H7 (cell line): ENCODE results near the gene DAB2IP. TPM values are rescaled to one million over a fixed set of nuclear protein-coding genes. Genes with fewer than 3 reads are reported as not detected.

Source experiments
- DNase-seq: peaks from one replicate; pipeline ENCODE4 v3.0.0; 2012
- H3K27me3 ChIP-seq: 2 replicates; pipeline ENCODE4 v1.6.0; 2011; ENCODE audit warnings: mild to moderate bottlenecking, low read length; ENCODE audit not compliant: control insufficient read depth, insufficient read depth
- H3K36me3 ChIP-seq: replicated peaks from 2 replicates; pipeline ENCODE4 v1.5.1; 2011; ENCODE audit warnings: low read length; ENCODE audit not compliant: control insufficient read depth, insufficient read depth
- H3K4me3 ChIP-seq: 2 replicates; pipeline ENCODE4 v1.5.1; 2011; ENCODE audit warnings: low read depth, mild to moderate bottlenecking, control low read depth, low read length, moderate library complexity; ENCODE audit not compliant: insufficient read depth
- total RNA-seq: library from RNA; depleted of rRNA; stranded (reverse); fragments of >200 nt; shearing (Covaris generic); gene quantifications from 2 replicates; pipeline ENCODE4 v1.2.3, GENCODE V29; 2014

DAB2IP gene
- total RNA-seq, 1 experiment from 2014 or later, result 24.1 TPM

GRCh38 chr9:121713400-121714070 lies 62.1 kb downstream of the DAB2IP start:
- H3K36me3 ChIP-seq, result no peaks in the 10 kb centered on the region; the same call in 1 of the 2 replicates
- H3K27me3 ChIP-seq, result no peaks in the 10 kb centered on the region
- DNase-seq, result no peak
- no peak overlapping the region for H3K4me3 ChIP-seq

DNA sequence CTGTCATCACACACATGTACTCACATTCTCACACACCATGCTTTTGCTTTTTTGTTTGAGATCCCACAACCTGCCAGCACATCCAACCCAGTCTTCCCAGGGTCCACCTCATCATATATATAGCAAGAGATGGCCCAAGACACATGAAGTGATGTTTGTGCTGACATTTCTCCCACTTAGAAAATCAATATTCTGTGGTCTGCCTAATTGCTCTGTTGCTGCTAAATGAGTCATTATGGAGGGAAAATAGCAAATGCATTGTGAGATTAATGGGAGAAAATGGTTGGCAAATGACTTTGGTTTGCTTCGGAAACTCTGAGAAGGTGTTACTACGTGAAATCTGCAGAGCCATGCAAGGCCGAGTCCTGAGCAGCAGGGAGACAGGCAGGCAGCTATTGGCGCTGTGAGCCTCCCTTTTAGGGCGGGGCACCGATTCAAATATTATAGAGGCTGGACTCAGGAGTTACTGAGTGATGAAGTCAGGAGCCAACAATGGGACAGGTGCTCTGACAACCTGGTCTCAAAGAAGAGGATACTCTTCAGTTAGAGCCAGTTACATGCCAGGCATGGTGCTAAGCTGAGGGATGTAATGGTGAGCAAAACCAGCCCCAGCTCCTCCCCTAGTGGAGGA lies 62.8 kb downstream of the DAB2IP start:
- no peaks in the 10 kb centered on the region for H3K27me3 ChIP-seq
- no peak for DNase-seq
- no peaks in the 10 kb centered on the region; the same call in 1 of the 2 replicates for H3K36me3 ChIP-seq
- H3K4me3 ChIP-seq, result no peak overlapping the region

DNA sequence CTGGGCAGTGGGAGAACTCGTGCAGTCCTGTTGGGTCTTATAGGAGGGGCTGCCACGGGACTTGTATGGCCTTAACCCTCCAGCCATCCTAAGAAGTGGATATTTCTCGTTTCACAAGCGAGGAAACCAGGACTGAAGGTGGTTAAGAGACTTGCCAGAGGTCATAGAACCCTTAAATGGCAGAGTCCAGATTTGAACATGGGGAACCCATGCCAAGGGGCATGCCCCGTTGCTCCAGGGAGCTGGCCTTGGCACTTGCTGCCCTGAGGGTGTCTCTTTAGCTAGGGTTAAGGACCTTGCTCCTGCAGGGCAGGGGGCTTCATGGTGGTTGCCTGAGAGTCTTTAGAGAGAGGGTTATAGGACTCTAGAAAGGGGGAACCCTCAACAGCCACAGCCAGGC lies 63.4 kb downstream of the DAB2IP start:
- DNase-seq, result no peak
- no peak overlapping the region for H3K4me3 ChIP-seq
- H3K36me3 ChIP-seq, result no peaks in the 10 kb centered on the region; the same call in 1 of the 2 replicates
- H3K27me3 ChIP-seq, result no peaks in the 10 kb centered on the region

DNA sequence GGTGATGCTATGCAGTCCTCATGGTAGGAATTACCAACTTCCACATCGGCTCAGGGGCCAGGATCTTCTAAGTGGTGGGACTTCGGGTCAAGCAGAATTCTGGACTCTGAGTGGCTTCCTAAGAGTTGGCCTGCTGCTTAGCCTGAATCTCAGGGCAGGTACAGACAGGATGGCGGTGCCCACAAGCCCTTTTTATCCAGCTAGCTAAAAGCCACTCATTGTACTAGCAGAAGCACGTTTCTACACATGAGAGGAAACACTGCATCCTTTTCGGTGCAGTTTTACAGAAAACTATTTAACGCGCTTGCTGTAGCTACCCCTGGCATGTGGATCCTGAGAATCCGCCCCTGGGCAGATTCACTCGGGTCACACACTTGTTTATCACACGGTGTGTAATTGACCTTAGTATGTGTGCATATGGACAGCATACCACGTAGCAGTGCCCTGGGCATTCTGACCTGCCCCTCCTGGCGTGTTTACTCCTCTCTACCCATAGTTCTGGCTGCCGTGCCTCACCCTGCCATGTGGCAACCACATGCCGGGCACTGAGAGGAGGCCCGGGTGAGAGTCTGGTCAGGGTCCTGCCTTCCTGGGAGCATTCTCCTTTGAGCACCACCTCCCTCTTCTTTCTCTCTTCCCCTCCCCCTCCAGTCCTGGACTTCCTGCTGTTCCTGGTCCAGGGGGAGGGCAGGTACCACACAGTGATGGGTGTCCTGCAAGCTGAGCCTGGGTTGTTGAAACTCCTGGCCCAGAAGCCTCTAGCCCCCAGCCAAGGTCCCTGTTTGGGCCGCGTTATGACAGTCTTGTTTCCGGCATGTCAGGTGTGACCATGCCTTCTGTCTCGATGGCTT lies 65.9 kb downstream of the DAB2IP start:
- DNase-seq, result no peak
- H3K36me3 ChIP-seq, result no peaks in the 10 kb centered on the region; the same call in 1 of the 2 replicates
- no peak overlapping the region for H3K4me3 ChIP-seq
- H3K27me3 ChIP-seq, result no peaks in the 10 kb centered on the region

DNA sequence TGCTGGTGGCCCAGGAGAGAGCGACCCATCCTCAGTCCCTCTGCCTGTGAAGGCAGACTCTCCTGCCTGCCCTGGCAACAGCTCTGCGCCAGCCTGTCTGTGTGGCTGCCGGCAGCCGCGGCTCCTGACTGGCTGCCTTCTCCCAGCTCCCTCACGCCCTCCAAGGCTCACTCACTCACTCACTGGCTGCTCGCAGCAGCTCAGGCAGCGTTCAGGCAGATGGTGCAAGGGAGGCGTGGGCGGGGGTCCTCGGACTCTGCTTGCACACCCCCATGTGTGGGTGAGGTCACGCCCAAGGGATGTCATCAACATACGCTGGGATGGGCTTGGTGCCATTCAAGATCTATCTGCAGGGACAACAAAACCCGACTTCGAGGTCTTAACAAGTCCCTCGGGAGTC lies 66.7 kb downstream of the DAB2IP start:
- Histone ChIP-seq H3K27me3 (no peaks in the 10 kb centered on the region), H3K36me3 (no peaks in the 10 kb centered on the region; the same call in 1 of the 2 replicates), H3K4me3 (no peak overlapping the region)
- peak; percentile 74 for DNase-seq

GRCh38 chr9:121718501-121718900 lies 67.1 kb downstream of the DAB2IP start:
- no peak overlapping the region for H3K4me3 ChIP-seq
- H3K36me3 ChIP-seq, result no peaks in the 10 kb centered on the region; the same call in 1 of the 2 replicates
- H3K27me3 ChIP-seq, result no peaks in the 10 kb centered on the region
- no peak for DNase-seq

- DNase-seq, result no peak
- Histone ChIP-seq H3K27me3 (no peaks in the 10 kb centered on the region), H3K4me3 (no peak overlapping the region), H3K36me3 (no peaks in the 10 kb centered on the region; the same call in 1 of the 2 replicates)
Measured at GRCh38 chr9:121720311-121721057, 69.0 kb downstream of the DAB2IP start.

- Histone ChIP-seq H3K27me3 (no peaks in the 10 kb centered on the region), H3K4me3 (no peak overlapping the region), H3K36me3 (no peaks in the 10 kb centered on the region; the same call in 1 of the 2 replicates)
- peak; percentile 77 for DNase-seq
Measured at GRCh38 chr9:121721058-121721350, 69.6 kb downstream of the DAB2IP start.

DNA sequence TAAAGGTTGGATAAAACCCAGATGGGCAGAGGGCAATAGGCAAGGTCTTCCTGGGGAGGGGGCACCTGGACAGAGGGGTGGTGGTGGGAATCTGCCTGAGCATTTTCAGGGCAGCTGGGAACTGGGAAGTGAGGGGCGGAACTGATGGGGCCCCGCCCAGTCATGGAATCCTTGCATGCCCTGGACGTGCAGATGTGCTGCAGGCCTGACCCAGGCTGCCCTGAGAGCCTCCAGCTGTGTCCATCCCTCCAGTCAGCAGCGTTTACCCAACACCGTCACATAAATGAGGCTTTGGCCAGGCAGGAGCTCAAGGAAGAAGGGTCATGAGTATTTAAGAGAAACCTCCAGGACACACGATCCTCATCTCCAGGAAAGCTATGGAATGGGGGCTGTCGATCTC lies 70.3 kb downstream of the DAB2IP start:
- no peak overlapping the region for H3K4me3 ChIP-seq
- no peak for DNase-seq
- no peaks in the 10 kb centered on the region; the same call in 1 of the 2 replicates for H3K36me3 ChIP-seq

DNA sequence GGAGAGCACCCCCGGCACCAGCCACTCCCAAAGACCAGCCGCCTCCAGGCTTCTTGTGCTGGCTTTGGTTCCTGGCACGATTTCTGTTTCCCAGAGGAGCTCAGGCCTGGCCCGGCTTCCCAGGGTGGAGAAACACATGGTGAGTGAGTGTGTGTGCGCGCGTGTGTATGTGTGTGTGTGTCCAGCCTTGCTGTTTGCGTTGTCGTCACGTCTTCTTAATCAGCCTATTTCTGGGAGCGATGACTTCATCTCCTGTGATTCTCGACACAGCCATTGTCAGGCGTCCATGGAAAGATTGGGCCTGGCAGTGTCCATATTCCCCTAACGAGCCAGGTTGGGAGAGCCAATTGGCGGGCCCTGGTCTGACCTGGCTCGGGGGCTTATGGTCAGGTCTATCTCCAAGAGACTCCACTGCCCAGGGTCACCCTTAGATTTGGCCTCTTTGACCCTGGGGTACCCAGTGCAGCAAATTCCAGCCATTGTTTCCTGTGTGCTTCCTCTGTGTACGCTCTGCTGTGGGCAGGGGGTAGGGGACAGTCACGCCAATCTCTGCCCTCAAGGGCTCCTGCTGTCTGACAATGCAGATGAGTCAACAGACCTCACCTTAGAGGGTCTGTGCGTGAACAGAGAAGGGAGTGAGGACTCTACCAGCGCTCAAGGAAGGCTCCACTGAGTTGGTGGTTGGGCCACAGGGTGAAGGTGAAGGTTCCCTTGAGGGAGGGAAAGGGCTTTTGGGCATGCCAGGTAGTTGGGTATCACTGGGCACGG lies 73.8 kb downstream of the DAB2IP start:
- no peaks in the 10 kb centered on the region for H3K27me3 ChIP-seq
- no peak for DNase-seq
- H3K36me3 ChIP-seq, result no peaks in the 10 kb centered on the region
- H3K4me3 ChIP-seq, result no peak overlapping the region

More for the DNA sequence above, 70.3 kb downstream of the DAB2IP start:
- H3K27me3 ChIP-seq, result no peaks in the 10 kb centered on the region

GRCh38 chr9:121727295-121728020 lies 76.0 kb downstream of the DAB2IP start:
- DNase-seq, result no peak
- Histone ChIP-seq H3K27me3 (no peaks in the 10 kb centered on the region), H3K4me3 (no peak overlapping the region), H3K36me3 (no peaks in the 10 kb centered on the region)

DNA sequence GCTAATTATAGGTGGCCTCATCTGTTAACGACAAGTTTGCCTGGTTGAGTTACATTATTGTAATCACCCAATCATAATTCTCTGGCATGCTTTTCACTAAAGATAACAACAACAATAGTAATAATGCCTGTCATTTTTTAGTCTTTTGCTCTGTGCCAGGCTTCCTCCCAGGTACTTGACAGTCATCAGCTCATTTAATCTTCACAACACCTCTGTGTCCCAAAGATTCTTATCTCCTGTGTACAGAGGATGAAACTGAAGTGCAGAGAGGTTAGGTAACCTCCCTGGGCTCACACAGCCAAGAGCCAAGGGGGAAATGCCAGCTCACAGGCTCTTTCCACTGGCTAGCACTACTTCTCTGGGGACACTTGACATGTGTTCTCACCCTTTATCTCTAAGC lies 77.5 kb downstream of the DAB2IP start:
- no peak overlapping the region for H3K4me3 ChIP-seq
- no peak for DNase-seq
- no peaks in the 10 kb centered on the region for H3K27me3 ChIP-seq
- H3K36me3 ChIP-seq, result no peaks in the 10 kb centered on the region

- H3K36me3 ChIP-seq, result no peaks in the 10 kb centered on the region
- no peak for DNase-seq
Measured at GRCh38 chr9:121729769-121730562, 78.5 kb downstream of the DAB2IP start.

More at GRCh38 chr9:121729769-121730562, 78.5 kb downstream of the DAB2IP start:
- no peaks in the 10 kb centered on the region for H3K27me3 ChIP-seq
- no peak overlapping the region for H3K4me3 ChIP-seq
